Measurements from ENCODE around the gene ANTXR2. TPM values are rescaled to one million over a fixed set of nuclear protein-coding genes. Genes with fewer than 3 reads are reported as not detected.
"Not testable (repeated sequence)": the region's sequence is repeated elsewhere in the genome, so short reads cannot be mapped to it uniquely, and the experiment has no call there.

The ANTXR2 gene
- total and polyA plus RNA-seq, 2 donors = 5.7 to 13.4 TPM

DNA sequence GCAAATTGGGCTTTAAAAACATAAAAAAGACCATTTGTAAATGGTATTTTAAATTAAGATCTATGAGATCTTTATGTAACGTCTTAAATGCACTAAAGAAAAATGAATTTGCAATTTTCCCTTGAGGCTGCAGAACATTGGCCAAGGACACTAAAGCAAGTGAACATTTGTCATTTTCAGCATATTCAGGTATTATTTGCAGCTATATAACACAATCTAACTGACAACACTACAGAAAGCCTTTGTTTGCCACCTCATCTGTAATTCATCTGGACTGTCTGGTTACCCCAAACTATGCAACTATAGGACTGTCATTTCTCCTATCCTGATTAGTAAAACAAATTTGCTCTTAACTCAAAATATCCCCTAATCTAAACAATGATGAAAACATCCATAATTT is 74.8 kb downstream of the ANTXR2 start:
- no peak for DNase-seq (ENCODE audit: low read depth in 6 of 9, low spot score in 9 of 9)
- no peak overlapping the region for H3K27ac ChIP-seq (ENCODE audit: low read depth in 1 of 2, low read length in 1 of 2)

DNA sequence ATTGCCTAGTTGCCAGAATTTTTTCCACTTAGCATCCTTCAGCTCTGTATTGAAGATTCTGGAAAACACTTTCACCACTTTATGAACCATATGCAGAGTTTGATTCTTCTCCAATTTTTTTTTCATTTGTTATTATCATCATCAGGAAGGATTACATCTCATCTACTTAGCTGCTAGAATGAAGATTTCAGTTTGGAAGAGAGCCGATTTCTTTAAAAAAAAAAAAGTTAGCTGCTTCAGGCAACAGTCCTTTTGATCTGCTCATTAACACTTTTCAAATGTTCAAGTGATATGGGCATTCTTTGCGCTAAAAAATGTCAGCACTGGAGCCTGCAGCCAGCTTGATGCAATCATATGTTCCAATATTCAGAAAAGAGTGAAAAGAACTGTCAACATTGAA is 76.2 kb downstream of the ANTXR2 start:
- no peaks in the 10 kb centered on the region for H3K9me3 ChIP-seq (ENCODE audit: control insufficient read depth in 2 of 2, insufficient read depth in 1 of 2, low read length in 1 of 2)
- H3K27me3 ChIP-seq (ENCODE audit: control insufficient read depth in 2 of 2, insufficient read depth in 1 of 2, low read length in 1 of 2) = no peaks in the 10 kb centered on the region
- H3K4me3 ChIP-seq (ENCODE audit: low read length in 2 of 2) = no peak overlapping the region
- no peaks in the 10 kb centered on the region for H3K4me1 ChIP-seq (ENCODE audit: control insufficient read depth in 2 of 2, insufficient read depth in 2 of 2, low read length in 2 of 2)
- H3K36me3 ChIP-seq (ENCODE audit: control insufficient read depth in 2 of 2, insufficient read depth in 2 of 2, low read length in 1 of 2) = no peaks in the 10 kb centered on the region
- WGBS = 91% methylated on average over 2 of the region's 2 CpGs
- DNase-seq (ENCODE audit: low read depth in 6 of 9, low spot score in 9 of 9) = no peak
- H3K27ac ChIP-seq (ENCODE audit: low read depth in 1 of 2, low read length in 1 of 2) = no peak overlapping the region

More for the DNA sequence above, 74.8 kb downstream of the ANTXR2 start:
- Histone ChIP-seq H3K9me3 (ENCODE audit: control insufficient read depth in 2 of 2, insufficient read depth in 1 of 2, low read length in 1 of 2) (no peaks in the 10 kb centered on the region), H3K4me3 (ENCODE audit: low read length in 2 of 2) (no peak overlapping the region), H3K27me3 (ENCODE audit: control insufficient read depth in 2 of 2, insufficient read depth in 1 of 2, low read length in 1 of 2) (no peaks in the 10 kb centered on the region), H3K4me1 (ENCODE audit: control insufficient read depth in 2 of 2, insufficient read depth in 2 of 2, low read length in 2 of 2) (no peaks in the 10 kb centered on the region), H3K36me3 (ENCODE audit: control insufficient read depth in 2 of 2, insufficient read depth in 2 of 2, low read length in 1 of 2) (no peaks in the 10 kb centered on the region)
- WGBS = 96% methylated on average over 1 of the region's 1 CpG

- no peaks in the 10 kb centered on the region for H3K36me3 ChIP-seq (ENCODE audit: control insufficient read depth in 2 of 2, insufficient read depth in 2 of 2, low read length in 1 of 2)
- H3K9me3 ChIP-seq (ENCODE audit: control insufficient read depth in 2 of 2, insufficient read depth in 1 of 2, low read length in 1 of 2) = no peaks in the 10 kb centered on the region
- no peak for DNase-seq (ENCODE audit: low read depth in 6 of 9, low spot score in 9 of 9)
- WGBS = 77% methylated on average over 2 of the region's 2 CpGs
- H3K27ac ChIP-seq (ENCODE audit: low read depth in 1 of 2, low read length in 1 of 2) = no peak overlapping the region
- no peaks in the 10 kb centered on the region for H3K27me3 ChIP-seq (ENCODE audit: control insufficient read depth in 2 of 2, insufficient read depth in 1 of 2, low read length in 1 of 2)
- H3K4me1 ChIP-seq (ENCODE audit: control insufficient read depth in 2 of 2, insufficient read depth in 2 of 2, low read length in 2 of 2) = no peaks in the 10 kb centered on the region
- no peak overlapping the region for H3K4me3 ChIP-seq (ENCODE audit: low read length in 2 of 2)
These were observed 79.6 kb downstream of the ANTXR2 start for GRCh38 chr4:79993476-79993875.

DNA sequence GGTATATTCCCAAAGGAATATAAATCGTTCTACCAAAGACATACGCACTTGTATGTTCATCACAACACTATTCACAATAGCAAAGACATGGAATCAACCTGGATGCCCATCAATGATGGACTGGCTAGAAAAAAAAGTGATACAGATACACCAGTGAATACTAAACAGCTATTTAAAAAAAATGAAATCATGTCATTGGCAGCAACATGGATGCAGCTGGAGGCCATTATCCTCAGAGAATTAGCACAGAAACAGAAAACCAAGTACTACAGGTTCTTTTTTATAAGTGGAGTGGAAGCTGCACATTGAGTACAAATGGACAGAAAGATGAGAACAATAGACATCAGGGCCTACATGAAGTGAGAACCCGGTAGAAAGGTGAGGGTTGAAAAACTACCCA is 81.4 kb downstream of the ANTXR2 start:
- Histone ChIP-seq H3K27ac (ENCODE audit: low read depth in 1 of 2, low read length in 1 of 2) (no peak overlapping the region), H3K9me3 (ENCODE audit: control insufficient read depth in 2 of 2, insufficient read depth in 1 of 2, low read length in 1 of 2) (no peaks in the 10 kb centered on the region), H3K27me3 (ENCODE audit: control insufficient read depth in 2 of 2, insufficient read depth in 1 of 2, low read length in 1 of 2) (no peaks in the 10 kb centered on the region), H3K4me1 (ENCODE audit: control insufficient read depth in 2 of 2, insufficient read depth in 2 of 2, low read length in 2 of 2) (no peaks in the 10 kb centered on the region), H3K4me3 (ENCODE audit: low read length in 2 of 2) (no peak overlapping the region), H3K36me3 (ENCODE audit: control insufficient read depth in 2 of 2, insufficient read depth in 2 of 2, low read length in 1 of 2) (no peaks in the 10 kb centered on the region)
- WGBS = 97% methylated on average over 3 of the region's 3 CpGs
- DNase-seq (ENCODE audit: low read depth in 6 of 9, low spot score in 9 of 9) = no peak

DNA sequence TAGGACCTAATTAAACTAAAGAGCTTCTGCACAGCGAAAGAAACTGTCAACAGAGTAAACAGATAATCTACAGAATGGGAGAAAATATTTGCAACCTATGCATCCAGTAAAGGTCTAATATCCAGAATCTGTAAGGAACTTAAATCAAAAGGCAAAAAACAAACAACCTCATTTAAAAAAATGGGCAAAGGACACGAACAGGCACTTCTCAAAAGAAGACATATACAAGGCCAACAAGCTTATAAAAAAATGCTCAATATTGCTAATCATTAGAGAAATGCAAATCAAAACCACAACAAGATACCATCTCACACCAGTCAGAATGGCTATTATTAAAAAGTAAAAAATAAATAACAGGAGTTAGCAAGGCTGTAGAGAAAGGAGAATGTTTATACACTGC is 81.9 kb downstream of the ANTXR2 start:
- 96% methylated on average over 2 of the region's 2 CpGs for WGBS
- not testable (repeated sequence) for H3K27me3 ChIP-seq (ENCODE audit: control insufficient read depth in 2 of 2, insufficient read depth in 1 of 2, low read length in 1 of 2); H3K36me3 ChIP-seq (ENCODE audit: control insufficient read depth in 2 of 2, insufficient read depth in 2 of 2, low read length in 1 of 2); H3K4me1 ChIP-seq (ENCODE audit: control insufficient read depth in 2 of 2, insufficient read depth in 2 of 2, low read length in 2 of 2); H3K9me3 ChIP-seq (ENCODE audit: control insufficient read depth in 2 of 2, insufficient read depth in 1 of 2, low read length in 1 of 2); H3K4me3 ChIP-seq (ENCODE audit: low read length in 2 of 2); H3K27ac ChIP-seq (ENCODE audit: low read depth in 1 of 2, low read length in 1 of 2); DNase-seq (ENCODE audit: low read depth in 6 of 9, low spot score in 9 of 9)

- no peaks in the 10 kb centered on the region for H3K4me1 ChIP-seq (ENCODE audit: control insufficient read depth in 2 of 2, insufficient read depth in 2 of 2, low read length in 2 of 2)
- H3K36me3 ChIP-seq (ENCODE audit: control insufficient read depth in 2 of 2, insufficient read depth in 2 of 2, low read length in 1 of 2) = no peaks in the 10 kb centered on the region
- DNase-seq (ENCODE audit: low read depth in 6 of 9, low spot score in 9 of 9) = no peak
- H3K27ac ChIP-seq (ENCODE audit: low read depth in 1 of 2, low read length in 1 of 2) = no peak overlapping the region
- no peaks in the 10 kb centered on the region for H3K27me3 ChIP-seq (ENCODE audit: control insufficient read depth in 2 of 2, insufficient read depth in 1 of 2, low read length in 1 of 2)
- no peaks in the 10 kb centered on the region for H3K9me3 ChIP-seq (ENCODE audit: control insufficient read depth in 2 of 2, insufficient read depth in 1 of 2, low read length in 1 of 2)
- H3K4me3 ChIP-seq (ENCODE audit: low read length in 2 of 2) = no peak overlapping the region
- WGBS = 98% methylated on average over 1 of the region's 1 CpG
These were observed 85.6 kb downstream of the ANTXR2 start for GRCh38 chr4:79987401-79987800.

GRCh38 chr4:79983431-79983830 is 89.6 kb downstream of the ANTXR2 start:
- no peaks in the 10 kb centered on the region for H3K4me1 ChIP-seq (ENCODE audit: control insufficient read depth in 2 of 2, insufficient read depth in 2 of 2, low read length in 2 of 2)
- 98% methylated on average over 4 of the region's 4 CpGs for WGBS
- H3K27ac ChIP-seq (ENCODE audit: low read depth in 1 of 2, low read length in 1 of 2) = no peak overlapping the region
- H3K36me3 ChIP-seq (ENCODE audit: control insufficient read depth in 2 of 2, insufficient read depth in 2 of 2, low read length in 1 of 2) = no peaks in the 10 kb centered on the region
- H3K27me3 ChIP-seq (ENCODE audit: control insufficient read depth in 2 of 2, insufficient read depth in 1 of 2, low read length in 1 of 2) = no peaks in the 10 kb centered on the region
- DNase-seq (ENCODE audit: low read depth in 6 of 9, low spot score in 9 of 9) = no peak
- H3K9me3 ChIP-seq (ENCODE audit: control insufficient read depth in 2 of 2, insufficient read depth in 1 of 2, low read length in 1 of 2) = no peaks in the 10 kb centered on the region
- no peak overlapping the region for H3K4me3 ChIP-seq (ENCODE audit: low read length in 2 of 2)

DNA sequence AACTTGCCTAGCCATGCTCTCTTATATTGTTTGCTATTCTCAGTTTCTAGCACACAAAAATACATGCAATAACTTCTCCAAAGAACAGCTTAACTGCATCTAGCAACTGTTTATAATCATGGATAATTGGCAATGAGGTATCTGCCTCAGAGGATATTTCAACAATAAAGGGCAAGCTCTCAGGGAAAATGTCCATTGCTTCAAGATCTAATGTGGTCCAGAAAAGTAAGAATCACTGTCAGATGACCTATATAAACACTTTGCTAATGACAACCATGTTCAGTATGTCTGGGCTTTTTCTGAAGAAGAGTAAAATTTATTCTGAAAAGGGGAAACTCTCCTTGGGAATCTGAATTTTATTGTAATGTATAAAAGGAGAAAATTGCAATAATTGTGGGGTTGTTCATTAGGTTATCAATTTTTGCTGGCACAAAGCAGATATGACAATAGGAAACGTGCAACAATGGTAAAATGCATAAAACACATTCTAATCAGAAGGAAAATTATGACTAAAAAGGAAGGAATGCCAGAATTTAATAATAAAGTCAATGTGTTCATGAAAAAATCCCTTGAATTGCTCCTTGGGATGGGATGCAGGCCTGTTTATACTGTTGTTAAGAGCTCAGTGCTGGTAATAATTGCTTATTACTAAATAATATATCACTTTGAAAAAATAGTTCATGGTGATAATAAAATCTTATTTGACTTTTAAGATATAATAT is 90.3 kb downstream of the ANTXR2 start:
- Histone ChIP-seq H3K9me3 (ENCODE audit: control insufficient read depth in 2 of 2, insufficient read depth in 1 of 2, low read length in 1 of 2) (no peaks in the 10 kb centered on the region), H3K4me3 (ENCODE audit: low read length in 2 of 2) (no peak overlapping the region), H3K27me3 (ENCODE audit: control insufficient read depth in 2 of 2, insufficient read depth in 1 of 2, low read length in 1 of 2) (no peaks in the 10 kb centered on the region), H3K27ac (ENCODE audit: low read depth in 1 of 2, low read length in 1 of 2) (no peak overlapping the region), H3K4me1 (ENCODE audit: control insufficient read depth in 2 of 2, insufficient read depth in 2 of 2, low read length in 2 of 2) (no peaks in the 10 kb centered on the region), H3K36me3 (ENCODE audit: control insufficient read depth in 2 of 2, insufficient read depth in 2 of 2, low read length in 1 of 2) (no peaks in the 10 kb centered on the region)
- 87% methylated on average over 1 of the region's 1 CpG for WGBS
- no peak for DNase-seq (ENCODE audit: low read depth in 6 of 9, low spot score in 9 of 9)

GRCh38 chr4:79980448-79980847 is 92.6 kb downstream of the ANTXR2 start:
- H3K9me3 ChIP-seq (ENCODE audit: control insufficient read depth in 2 of 2, insufficient read depth in 1 of 2, low read length in 1 of 2) = no peaks in the 10 kb centered on the region
- no peak for DNase-seq (ENCODE audit: low read depth in 6 of 9, low spot score in 9 of 9)
- no peaks in the 10 kb centered on the region for H3K4me1 ChIP-seq (ENCODE audit: control insufficient read depth in 2 of 2, insufficient read depth in 2 of 2, low read length in 2 of 2)
- 89% methylated on average over 2 of the region's 2 CpGs for WGBS
- H3K36me3 ChIP-seq (ENCODE audit: control insufficient read depth in 2 of 2, insufficient read depth in 2 of 2, low read length in 1 of 2) = no peaks in the 10 kb centered on the region
- no peak overlapping the region for H3K4me3 ChIP-seq (ENCODE audit: low read length in 2 of 2)
- H3K27ac ChIP-seq (ENCODE audit: low read depth in 1 of 2, low read length in 1 of 2) = no peak overlapping the region
- H3K27me3 ChIP-seq (ENCODE audit: control insufficient read depth in 2 of 2, insufficient read depth in 1 of 2, low read length in 1 of 2) = no peaks in the 10 kb centered on the region

All from thymus (tissue), 11 donors.